AML-193 (cell line): ENCODE data around the gene CPNE8.

Experiments used
- DNase-seq, 2 experiments: peaks; one replicate each; lab custom pipeline; 2025; lab: John Stamatoyannopoulos, UW

The CPNE8 gene

DNA sequence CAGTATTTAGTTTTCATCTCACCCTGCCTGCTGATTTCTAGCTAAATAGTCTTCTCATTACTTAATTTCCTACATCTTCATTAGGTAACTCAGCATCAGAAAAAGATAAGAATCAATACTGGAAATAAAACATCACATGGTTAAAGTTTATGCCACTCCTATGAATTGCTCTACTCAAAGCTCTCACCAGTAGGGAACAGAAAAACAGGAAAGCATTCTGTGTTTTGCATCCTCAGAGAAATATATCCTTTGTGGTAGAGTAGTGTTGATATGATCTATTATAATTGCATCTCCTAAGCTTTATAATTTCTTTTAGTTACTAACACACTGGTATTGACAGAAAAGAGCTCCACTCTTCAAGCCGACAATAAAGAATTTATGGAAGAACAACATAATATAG, 9.9 kb downstream of the CPNE8 start:
- no peak for DNase-seq

DNA sequence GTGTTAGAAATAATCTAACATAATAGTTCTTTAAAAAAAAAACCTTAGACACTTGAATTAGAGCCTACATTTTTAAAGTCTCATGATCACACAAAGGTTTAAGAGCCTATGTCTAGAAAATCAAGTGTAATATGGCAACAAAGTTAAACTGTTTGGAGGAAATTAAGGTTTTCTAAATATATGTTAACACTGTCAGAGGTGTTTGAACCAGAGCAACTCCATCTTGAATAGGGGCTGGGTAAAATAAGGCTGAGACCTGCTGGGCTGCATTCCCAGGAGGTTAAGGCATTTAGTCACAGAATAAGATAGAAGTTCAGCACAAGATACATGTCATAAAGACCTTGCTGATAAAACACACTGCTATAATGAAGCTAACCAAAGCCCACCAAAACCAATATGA, 12.4 kb downstream of the CPNE8 start:
- DNase-seq = no peak

DNA sequence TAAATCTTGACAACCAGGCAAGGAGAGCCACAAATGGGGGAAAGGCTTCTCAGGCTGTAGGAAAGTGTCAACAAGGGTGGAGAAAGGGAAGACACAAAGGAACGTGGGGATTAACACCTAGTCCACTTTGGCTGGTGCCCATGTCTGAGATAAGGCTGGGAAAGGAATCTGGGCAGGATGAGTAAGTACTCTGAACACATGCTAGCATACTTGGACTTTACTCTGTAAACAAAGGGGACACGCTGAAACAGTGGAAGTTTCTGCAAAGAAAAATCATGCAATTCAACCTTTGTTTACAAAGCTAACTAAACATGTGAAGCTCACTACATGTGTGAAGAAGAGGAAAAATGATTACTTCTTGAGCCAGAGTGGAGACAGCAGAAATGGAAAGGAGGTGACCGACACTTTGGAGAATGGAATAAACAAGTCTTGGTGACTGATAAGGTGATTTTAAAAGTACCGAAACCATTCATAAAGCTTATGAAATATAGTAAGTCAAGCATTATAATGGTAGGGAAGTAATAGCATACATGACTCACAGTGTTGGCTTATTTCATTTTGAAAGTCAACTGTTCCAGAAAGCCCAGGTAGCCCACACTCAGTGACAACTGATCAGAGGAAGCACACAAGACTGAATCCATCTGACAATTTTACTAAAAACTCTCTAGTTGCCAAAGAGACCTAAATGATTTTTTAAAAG, 13.2 kb downstream of the CPNE8 start:
- DNase-seq = no peak

DNA sequence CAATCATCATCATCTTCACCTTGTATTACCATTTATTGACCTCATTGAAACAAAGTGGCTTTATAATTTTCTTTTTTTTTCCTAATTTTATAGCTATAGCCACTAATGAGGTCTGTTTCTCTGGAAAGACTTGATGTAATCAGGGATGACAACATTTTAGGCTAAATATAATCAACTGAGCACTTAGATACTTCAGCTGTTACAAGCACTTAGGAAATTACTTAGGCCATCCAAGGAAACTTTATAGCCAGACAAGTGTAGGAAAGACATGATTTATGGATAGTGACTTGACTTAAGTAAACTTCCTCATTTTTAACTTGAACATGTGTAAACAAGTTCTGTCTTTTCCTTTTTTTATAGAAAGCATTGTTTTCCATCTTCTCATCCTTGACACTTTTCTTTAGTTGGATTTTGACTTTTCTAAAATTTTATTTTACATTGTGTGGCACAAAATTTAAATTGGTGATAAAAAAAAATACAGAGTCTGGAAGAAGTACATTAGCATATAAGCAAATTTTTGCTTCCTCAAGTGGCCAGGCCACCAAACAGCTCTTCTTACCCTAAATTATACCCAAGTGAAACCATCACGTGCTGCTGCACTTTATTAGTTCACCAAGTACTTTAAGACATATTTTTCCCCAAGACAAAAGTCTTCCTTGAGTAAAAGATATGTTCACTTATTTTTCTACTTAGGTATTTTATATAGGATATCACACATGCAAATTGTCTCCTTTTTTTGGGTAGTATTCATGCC, 15.1 kb downstream of the CPNE8 start:
- no peak for DNase-seq

DNA sequence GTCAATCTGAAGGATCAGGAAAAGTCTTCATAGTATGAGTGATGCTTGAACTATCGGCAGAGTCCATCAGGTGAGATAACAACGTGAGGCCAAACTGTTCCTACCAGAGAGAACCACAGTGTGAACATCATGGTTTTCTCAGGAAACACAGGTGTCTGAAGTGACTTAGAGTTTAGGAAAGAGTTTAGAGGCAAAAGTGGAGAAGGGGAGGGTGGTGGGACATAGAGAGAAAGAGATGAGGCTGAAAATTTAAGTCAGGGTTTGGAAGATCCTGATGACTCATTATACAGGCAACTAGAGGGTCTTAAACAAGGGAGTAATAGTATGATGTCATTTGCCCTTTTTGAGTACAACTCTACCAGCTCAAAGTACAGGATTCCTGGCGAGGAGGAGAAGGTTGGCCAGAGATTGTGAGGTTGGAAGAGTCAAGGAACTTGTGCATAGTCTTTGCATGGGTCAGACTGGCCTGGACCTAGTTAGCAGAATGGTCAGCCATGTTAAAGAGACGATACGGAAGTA, 16.0 kb downstream of the CPNE8 start:
- DNase-seq = no peak

DNA sequence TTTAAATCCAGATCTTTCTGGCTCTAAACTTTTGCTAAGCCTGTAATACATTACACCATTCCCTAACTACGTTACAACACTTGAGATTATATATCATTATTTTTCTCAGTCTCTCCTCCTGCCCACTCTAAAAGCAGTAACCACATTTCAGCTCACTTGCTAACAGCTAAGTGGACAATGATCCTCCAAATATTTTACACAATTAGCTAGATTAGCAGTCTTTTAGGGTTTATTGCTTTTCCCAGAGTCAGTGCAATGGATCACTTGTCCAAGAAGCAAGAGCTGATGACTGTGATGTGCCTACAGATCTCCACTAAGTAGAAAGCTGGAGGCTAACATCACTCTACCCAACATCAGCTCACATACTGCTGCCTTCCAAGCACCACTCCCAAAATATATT, 17.6 kb downstream of the CPNE8 start:
- DNase-seq = no peak

DNA sequence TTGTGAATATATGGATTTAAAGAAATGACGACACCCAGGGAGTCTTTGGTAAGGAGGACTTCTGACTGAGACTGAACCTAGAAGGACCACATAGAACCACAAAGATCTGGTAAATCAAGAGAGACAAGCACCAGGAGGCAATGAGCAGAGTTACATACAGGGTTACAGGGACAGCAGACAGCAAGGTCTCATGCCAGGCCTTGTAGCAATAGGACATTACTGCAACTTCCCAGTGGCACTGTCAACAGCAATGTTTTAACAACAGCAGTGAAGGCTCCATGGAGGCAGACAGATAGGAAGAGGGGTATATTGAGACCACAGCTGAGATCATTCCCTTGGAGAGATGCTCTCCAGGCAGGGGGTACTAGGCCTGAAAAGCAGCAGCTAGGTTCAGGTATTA, 18.5 kb downstream of the CPNE8 start:
- no peak for DNase-seq

DNA sequence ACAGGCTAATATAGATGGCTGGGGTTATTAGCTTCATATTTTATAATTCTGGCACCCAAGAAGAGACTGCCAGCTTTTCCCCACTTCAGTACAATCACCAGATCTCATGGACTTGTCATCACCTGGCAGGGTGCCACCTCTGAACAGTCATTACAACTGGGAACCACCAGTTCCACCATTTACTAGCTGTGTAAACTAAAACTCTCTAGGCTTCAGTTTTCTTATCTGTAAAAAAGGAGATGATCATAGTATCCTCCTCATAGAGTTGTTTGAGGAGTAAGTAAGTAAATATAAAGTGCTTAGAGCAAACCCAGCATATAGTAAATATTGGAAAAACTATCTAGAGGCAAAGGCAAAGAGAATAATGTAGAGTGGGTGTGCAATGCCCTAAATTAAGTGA, 19.3 kb downstream of the CPNE8 start:
- no peak for DNase-seq

DNA sequence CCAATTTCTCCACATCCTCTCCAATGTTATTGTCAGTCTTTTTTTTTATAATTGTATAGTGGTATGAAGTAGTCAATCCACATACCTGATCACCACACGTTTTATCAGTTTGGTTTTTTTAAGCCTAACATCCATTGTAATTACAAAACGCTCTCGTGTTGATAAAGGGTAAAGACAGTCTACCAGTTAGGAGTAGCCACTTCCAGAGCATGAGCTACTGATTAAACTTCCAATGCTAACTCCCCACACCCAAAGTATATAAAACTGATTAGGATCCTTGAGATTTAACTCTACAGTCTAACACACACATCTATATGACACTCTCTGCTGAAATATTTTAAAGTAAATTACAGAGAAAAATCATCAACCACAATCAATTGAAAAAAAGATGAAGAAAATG, 20.7 kb downstream of the CPNE8 start:
- no peak for DNase-seq

DNA sequence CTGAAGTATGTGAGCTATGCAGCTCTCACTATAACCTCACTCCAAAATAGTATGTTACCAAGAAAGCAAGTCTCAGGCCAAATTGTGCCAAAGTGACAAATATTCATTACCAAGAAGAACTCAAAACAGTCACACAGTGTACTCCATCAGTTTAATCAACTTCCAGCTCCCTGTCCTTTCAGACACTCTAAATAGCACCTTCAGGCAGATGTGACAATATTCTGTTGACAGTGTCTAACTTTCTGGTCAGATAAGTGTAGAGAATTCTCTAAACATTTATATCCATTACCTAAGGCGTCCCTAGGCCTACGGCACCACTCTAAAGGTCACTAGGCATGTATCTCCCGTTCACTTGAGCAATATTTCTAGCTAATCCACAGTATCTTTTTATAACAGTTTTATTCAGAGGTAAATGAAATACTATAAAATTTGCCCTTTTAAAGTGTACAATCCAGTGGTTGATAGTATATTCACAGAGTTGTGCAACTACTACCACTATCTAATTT, 21.7 kb downstream of the CPNE8 start:
- DNase-seq = no peak

DNA sequence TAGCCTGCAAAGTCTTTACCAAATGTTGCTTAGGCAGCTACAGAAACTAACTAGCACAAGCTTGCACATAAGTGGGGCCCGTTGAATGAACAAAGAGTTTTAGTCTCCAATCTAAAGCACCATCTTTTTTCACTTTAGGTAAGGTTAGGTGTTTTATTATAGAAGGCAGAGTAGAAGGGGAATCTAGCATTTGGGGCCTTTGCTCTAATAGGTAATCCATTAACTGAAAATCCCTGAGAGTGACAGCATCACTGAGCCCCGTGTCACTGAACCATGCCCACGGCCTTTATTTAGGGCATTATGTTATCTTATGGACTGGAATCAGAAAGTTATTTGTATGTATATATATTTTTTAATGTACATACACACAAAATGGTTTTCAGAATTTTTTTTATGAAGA, 25.1 kb downstream of the CPNE8 start:
- DNase-seq = no peak

DNA sequence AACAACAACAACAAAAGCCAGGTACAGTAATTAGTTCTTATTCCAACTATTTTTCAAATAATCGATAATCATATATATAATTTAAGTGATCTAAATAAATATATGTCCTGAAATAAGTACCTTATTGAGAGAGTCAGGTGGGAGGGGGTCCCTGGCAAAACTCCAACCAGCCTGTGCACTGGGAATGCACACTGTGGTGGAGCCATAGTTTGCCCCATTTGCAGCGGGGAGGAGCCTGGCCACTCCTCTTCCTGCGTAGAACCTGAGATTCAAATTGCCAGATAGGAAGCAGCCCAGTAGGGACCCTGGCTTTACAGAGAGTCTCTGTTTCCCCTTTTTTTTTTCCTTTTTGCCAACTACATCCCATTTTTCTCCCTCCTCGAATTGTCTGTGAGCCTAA, 26.4 kb downstream of the CPNE8 start:
- DNase-seq = no peak

DNA sequence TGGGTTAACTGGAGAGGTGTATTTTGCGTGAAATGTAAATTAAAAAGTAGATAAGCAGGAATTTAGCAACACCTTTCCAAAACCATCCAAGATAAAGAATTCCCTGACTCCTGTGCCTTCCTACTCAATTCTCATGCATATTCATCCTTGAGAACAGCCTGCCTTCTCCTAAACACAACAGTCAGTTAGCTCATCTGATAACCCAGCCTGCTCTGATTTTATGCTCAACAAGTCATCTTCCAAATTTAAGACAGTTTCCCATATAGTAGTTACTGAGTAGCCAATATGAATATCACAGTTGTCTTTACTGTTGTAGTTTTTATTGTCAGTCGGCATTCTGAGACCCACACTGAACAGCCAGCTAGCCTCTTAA, 27.1 kb downstream of the CPNE8 start:
- no peak for DNase-seq

DNA sequence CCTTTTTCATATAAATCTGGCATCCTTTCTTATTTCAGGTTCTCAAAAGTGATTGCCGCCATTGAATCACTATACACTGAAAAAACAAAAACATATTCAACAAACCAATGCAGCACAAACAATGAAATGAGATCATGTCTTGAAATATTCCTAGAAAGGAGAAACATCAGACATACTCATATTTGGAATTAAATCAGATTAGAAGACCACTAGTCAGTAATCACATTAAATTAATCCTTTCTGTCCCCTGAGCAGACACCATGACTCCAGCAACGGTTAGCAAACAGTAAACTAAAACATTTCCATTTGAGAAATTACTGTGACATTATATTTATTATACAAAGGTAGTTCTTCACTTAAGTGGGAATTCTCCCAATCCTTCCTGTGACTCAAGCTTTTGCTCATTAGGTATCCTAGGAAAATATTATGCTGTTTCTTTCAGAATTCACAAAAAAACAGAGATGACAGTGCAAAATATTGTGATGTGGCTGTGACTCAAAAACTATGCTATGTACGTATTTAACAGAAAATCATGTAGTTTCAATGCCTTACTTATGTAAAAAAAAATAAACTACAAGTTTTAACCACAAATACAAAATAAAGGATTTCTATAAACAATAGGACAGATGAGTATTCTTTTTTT, 29.7 kb downstream of the CPNE8 start:
- no peak for DNase-seq

DNA sequence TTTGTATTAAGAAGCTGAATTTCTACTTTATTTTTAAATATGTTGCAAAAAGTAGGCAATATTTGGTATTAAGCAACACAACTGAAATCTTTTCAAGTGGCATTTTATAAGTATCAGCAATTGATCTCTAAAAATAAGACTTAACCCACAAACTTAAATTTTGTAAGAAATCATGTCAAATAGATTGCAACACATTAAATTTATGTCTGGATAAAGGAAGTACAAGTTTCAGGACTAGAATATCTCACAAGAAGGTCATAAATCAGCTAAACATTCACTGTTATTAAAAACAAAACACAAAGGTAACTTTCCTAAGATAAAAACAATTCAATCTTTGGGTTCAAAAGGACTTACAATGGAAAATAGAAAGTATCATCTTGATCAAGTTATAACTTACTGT, 32.8 kb downstream of the CPNE8 start:
- DNase-seq = no peak

DNA sequence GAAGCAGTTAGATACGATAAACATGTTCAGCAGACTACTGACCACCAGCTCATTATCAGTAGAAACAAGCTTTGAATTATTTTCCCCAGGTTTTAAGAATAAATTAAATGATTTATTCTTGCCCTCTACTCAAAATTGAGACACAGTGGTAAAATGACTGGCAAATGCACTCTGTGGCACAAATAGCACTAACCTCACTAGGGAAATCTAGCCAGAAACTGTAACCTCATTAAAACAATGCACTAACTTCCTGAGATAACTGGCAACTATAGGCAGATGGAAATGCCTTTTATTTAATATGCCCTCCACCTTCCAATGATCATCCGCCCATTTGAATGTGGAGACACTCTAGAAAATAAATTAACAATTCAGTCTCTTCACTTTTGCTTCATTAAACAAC, 33.2 kb downstream of the CPNE8 start:
- no peak for DNase-seq

DNA sequence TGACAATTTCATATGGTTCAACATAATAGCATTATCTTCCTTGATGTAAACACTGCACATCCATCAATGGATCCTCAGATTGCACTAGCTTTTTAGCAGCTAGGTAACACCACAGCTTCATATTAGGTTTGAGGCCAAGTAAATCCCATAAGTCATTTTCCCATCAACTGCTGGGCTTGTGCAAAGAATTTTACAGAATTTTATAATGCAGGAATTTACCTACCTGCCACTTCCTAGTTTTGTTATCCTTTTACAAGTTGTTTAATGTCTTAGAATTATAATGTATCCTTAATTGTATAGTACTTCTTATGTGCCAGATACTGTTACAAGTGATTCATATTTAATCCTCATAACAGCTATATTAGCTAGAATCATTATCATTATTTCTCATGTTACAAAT, 36.4 kb downstream of the CPNE8 start:
- no peak for DNase-seq

DNA sequence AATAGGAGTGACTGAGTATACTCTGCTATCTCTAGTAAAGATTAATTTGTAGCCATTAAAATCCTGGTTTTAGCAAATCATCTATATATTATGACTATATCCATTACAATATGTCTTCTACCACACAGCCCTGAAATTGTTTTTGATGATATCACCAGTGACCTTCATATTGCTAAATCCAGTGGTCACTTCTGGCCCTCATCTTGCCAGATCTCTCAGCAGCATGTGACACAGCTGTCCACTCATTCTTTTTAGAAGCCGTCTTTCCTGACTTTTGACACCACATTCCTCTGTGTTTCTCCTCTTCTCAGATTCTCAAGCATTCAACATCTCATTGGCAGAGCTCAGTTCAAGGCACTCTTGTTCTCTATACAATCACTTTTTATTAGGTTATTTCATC, 54.9 kb downstream of the CPNE8 start:
- no peak for DNase-seq

DNA sequence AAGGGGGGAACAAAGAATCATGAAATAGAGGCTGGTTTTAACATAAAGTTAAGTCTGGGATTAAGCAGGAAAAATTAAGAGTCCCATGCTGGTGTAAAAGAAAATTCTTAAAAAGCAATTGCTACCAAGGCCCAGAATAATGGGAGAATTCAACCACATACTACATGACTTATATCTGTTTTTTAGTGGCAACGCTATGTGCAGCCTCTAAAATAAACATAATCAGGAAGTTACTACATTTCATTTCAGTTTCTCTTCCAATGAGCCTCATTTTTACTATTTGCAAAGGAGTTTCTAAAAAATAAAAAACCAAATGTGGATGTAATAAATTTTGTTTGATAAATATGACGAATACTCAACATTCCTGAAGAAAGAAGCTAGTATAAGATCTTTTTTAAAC, 58.1 kb downstream of the CPNE8 start:
- no peak for DNase-seq

DNA sequence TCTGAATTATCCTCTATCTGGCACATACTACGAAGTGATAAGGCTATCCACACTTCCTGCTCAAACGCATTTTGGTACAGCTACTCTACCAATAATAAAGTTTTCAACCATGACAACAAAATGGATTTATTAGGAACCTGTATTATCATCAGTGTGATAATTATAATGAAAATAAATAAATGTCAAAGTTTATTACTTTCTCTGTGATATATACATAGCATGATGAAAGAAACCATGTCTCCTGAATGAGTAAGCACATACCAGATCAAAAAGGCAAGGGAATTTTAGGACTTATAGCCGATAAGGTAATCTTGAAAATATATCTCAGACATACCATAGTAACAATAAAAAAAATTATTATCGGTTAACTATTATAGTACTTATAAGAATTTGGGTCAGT, 61.1 kb downstream of the CPNE8 start:
- no peak for DNase-seq

DNA sequence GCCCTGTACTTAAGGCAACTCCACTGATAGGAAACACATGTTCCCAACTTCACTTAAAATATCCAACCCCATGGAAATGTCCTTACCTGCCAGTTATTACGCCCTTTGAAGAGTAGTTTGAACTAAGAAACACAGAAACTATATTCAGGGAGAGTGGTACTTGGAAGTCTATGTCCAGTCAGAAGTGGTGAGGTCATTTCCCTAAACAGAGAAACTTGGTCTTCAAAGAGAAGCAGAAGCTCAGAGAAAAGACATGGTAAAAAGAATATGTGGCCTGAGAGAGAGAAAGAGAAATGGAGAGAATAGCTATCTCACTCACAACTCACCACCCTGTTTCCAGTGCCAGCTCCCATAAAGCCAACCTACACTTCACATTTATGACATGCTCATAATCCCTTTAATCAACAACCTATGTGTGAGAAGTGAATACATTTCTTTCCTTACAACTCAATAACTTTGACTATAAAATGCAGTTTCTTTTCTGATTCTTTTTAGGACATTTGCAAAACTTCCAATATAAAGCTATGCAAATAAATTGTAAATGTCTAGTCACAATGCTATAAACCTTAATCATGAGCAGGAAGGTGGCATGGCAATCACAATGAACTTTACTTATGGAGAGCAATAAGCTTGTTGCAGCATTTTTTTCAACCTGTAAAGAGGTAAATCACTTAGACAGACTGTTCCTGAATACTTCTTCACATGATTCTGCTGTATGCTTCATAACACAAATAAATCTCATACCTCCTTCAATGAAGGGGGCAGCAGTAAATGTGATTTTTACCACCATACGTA, 67.1 kb downstream of the CPNE8 start:
- no peak for DNase-seq

DNA sequence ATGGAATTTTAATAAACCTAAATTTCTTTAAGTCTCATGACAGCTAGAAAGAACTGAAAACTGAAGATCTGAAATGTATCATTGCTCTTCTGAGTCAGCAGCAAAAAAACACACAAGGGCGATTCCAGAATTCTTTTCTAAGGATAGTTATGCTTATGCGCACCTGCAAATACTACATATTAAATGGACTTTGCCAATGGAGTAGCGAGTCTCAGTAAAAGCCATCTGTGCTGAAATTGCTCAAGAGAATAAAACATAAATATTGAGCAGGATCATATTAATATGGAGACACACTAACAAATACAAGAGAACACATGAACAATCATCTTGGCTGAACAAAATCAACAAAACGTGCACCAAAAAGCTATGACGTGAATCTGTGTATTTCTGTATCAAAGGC, 73.7 kb downstream of the CPNE8 start:
- no peak for DNase-seq
